Activated CD4-positive, alpha-beta T cell treated with anti-CD3 and anti-CD28 coated beads for 48 hours (primary cell): ENCODE measurements around the gene SUN1.

ENCODE experiments used
- DNase-seq: peaks from one replicate; pipeline ENCODE4 v3.0.0-alpha.2; 2020

SUN1 gene

DNA sequence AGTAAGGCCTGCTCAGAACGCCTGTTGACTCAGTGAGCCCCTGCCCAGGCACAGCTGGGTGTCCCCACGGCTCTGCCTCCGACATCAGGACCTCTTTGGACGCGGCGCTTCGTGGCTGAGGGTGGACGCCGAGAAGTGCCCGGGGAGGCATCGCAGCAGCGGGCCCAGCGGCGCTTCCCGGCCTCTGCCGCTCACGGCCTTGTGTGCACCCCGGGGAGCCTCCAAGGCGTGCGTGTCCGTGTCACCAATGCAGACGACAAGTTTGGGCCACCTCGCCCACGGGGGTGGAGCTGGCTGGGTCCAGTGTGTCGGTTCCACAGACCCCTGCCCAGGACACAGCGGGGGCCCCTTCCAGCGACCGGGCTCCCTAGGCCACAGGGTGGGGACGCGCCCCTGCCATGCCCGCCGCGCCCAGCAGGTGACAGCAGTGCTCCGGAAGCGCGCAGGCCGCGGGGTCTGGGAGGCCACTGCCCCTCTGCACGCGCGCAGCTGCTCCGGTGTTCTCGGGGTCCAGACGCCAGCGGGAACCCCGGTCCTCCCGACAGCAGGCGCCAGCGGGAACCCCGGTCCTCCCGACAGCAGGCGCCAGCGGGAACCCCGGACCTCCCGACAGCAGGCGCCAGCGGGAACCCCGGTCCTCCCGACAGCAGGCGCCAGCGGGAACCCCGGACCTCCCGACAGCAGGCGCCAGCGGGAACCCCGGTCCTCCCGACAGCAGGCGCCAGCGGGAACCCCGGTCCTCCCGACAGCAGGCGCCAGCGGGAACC, 76.5 kb downstream of the SUN1 start:
- peak; percentile 69 for DNase-seq

DNA sequence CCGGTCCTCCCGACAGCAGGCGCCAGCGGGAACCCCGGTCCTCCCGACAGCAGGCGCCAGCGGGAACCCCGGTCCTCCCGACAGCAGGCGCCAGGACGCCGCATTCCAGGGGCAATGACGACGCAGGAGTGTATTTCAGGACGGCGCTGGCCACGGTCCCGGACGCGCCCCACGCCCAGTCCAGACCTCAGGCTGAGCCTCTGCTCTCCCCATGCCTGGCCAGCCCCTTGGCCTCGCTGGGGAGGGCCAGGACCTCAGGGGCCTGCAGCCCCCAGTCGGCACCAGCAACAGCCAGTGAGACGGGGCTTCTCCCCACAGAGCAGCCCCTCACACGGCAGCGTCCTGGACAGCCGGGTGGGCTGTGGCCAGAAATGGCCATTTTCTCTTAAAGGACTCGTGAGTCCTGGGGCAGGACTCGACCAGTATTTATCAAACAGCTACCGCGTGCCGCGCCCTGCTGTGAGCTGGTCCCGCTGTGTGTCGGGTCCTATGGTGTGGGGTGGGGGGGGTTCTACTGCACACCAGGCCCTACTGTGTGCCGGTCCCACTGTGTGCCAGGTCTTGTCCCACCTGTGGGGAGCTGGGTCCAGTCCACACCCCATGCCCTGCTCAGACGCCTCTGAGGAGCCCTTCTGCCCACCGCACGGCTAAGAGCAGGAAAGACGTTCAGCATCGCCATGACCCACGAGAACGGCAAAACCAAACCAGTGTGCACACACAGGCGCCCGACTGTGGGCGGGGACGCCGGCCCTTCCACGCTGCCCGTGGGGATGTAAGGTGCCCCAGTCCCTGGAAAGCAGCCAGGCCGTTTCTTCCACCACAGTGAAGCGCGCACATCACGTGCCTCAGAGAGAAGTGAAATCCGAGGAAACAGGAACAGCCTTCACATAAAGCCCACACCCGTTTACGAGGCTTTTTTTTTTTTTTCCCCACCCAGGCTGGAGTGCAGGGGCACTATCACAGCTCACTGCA, 77.4 kb downstream of the SUN1 start:
- no peak for DNase-seq

DNA sequence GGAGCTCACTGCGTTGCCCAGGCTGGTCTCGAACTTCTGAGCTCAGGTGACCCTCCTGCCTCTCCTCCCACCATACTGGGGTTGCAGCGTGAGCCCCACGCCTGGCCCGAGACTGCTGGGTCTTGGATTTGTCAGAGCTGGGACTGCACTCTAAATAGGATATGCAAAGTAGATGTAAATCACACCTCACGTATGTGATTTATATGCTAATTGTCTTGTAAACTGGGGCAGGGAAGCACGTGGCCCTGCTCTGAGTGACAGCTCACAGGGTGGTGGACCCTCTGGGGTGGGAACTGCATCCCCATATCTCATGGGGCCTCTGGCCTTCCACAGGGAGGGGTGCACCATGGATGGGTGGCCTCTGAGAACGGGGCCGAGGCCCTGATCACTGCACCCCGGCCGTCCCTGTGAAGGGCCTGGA, 78.2 kb downstream of the SUN1 start:
- no peak for DNase-seq

DNA sequence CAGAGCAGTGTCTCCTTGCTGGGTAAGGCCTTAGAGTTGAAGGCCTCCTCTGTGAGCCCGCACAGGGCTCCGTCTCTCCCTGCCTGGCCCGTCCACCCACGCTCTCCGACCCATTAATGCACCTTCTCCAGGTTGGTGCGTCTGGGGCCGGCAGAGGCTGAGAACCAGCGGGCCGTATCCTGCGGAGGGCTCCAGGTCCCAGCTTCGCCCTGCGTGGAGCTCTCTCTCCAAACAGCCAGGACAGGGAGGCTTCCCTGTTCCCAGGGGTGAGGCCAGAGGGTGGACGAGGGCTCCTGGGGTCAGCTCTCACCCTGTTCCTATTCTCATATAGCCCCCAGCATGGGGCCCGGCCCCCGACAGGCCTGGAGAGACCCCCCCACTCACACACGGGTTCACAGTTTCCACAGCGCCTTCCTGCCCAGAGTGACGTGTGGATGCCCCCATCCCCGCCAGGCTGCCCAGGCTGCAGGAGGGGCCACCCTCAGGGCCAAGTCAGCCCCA, 78.7 kb downstream of the SUN1 start:
- no peak for DNase-seq

DNA sequence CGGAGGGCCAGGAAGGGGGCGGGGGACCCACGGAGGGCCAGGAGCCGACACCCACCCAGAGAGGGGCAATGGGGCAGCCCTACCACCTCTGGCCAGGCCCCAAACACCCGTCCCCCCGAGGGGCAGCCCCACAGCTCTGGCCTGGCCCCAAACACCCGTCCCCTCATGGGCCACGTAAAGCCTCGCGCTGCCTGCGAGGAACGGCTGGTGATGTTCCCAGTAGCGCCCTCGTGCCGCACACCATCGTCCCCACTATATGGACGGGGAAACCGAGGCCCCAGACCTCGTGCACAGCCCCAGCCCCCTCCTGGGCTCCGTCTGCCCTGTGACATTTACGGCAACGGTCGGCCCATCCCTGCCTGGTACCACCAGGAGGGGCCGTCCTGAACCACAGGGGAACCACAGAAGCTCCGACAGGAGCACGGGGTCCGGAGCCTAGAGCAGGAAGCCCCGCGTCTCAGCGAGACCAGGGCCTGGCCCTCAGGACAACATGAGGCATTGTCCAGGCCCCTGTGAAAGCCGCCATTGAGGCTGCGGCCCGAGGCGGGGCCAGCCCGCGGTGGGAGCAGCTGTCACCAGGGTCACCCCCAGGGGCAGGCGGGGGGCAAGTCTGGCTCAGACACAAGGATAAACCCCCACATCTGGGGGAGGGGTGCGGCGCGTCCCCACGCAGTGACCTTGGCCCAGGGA, 79.7 kb downstream of the SUN1 start:
- DNase-seq, result no peak

DNA sequence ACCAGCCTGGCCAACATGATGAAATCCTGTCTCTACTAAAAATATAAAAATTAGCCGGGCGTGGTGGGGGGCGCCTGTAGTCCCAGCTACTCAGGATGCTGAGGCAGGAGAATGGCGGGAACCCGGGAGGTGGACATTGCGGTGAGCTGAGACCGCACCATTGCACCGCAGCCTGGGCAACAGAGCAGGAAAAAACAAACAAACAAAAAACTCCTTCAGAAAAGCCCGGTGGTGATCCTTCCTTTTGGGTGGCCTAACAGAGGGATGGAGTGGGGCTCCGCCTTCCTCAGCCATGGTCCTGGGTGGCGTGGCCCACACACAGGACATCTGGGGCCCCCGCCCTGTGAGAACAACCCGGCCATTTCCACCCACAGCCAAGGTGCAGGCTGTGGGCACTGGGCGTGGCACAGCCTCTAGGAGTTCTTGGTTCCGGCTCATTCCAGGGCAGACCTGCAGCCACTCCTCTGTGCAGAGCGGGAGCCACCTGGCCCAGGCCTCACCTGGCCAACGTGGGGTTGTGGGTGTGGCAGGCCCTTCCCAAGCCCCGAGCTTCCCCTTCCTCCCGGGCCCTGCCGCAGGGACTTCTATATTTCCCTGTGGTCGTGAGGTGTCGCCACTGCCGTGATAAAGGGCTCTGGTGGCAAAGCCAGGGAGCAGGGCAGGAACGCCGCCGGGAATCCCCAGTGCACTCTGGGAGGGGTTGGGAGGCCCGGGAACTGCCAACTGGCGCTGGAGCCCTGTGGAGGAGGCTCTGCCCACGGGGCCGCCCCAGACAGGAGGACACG, 81.7 kb downstream of the SUN1 start:
- no peak for DNase-seq

DNA sequence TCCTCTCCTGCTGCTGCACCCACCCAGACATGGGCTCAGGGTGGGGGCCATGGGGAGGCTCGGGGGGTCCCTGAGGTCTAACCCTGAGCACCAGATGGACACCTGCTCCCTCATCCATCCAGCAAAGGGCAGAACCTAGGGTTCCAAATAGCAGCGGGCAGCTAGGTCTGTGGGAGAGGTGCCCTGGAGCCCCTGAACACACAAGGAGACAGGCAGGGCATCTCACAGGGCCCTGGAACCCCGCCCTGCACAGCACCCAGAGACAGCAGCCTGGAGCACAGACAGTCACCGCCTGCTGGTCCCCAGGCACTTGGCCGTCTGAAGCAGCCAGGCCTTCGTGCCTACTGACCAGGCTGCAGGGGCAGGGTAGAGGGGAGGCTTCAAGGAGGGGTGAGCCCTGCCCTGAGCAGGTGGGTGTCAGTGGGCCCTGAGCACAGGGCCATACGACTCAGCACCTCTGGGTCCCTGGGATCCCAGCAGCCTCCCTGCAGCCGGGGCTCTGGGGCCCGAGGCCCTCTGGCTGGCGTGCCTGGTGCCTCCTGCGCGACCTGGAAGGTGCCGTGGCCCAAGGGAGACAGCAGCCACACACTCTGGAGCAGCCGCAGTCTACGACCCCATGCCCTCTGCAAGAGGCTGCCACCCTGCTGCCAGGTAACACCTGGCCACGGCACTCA, 82.4 kb downstream of the SUN1 start:
- DNase-seq, result no peak

DNA sequence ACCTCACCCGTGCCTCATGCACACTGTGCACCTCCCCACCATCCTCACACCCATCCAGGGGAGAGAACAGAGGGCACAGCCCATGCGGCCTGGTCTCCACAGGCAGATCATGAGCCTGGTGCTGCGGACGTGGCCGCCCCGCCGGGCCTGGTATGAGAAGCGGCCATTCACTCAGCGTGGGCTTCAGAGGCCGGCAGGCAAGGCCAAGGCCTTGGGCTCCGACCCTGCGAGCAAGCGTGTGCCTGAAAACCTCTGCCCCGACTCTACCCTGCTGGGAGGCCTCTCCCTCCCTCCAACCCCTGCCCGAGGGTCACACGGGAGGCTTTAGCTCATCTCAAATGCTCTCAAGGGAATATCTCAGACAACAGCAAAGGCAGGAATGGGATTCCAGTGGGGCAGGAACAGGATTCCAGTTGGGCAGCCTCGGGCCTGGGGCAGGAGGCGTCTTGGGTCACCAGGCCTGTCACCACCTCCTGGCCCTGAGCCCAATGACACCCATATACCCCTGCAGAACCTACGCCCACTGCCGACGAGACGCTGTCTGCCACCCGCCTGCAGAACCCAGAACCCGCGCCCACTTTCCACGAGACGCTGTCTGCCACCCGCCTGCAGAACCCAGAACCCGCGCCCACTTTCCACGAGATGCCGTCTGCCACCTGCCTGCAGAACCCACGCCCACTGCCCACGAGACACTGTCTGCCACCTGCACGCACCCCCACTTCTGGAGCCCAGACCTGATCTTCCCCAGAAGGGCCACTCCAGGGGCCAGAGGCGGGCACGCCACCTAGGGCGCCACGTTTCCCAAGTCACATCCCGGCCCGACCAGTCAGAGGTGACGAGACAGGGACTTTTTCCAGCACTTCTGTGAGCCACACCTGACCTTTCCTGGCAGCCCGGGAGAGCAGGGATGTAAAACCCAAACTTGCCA, 83.3 kb downstream of the SUN1 start:
- DNase-seq, result no peak

DNA sequence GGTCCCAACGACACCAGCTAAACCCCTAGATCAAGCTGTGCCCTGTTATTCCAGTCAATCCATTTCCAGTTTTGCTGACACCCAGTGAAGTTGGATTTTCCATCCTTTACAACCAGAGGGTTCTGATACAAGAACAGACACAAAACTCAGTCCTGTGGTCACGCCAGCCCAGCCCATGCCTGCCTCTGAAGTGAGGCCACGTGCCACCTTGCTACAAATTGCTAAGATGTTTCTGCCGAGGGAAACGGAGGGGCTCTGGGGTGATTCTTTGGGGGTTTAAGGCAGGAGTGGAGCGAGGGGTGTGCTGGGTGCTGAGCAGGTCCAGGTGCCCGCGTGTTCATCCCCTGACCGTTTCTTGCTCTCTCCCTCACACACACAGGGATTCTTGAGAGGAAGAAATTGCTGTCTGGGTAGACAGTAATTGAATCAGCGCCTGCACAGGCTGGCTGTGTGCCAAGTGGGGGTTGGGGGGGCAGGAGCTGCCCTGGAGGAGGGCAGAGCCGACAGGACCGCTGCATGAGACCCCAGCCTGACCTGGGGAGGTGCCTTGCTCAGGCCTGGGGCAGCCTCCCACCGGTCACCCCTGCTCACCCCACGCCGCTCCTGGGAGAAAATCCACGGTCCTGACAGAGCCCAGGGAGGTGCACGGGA, 84.1 kb downstream of the SUN1 start:
- no peak for DNase-seq

DNA sequence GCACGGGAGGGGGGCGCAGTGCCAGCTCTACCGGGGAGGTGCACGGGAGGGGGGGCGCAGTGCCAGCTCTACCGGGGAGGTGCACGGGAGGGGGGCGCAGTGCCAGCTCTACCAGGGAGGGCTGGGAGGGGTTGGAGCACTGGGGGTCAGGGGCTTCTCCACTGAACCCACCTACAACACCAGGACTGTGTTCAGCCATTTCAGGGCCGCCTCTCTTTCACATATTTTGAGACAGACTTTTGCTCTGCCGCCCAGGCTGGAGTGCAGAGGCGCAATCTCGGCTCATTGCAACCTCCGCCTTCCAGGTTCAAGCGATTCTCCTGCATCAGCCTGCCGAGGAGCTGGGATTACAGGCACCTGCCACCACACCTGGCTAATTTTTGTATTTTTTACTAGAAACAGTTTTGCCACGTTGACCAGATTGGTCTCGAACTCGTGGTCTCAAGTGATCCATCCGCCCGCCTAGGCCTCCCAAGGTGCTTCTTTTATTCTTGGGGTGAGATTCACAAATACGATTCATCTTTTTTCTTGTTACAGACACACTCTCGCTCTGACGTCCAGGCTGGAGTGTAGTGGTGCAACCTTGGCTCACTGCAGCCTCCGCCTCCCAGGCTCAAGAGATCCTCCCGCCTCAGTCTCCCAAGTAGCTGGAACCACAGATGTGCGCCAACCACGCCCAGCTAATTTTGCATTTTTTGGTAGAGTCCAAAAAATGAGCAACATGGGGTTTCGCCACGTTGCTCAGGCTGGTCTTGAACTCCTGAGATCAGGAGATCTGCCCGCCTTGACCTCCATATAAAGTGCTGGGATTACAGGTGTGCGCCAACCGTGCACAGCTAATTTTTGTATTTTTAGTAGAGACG, 85.2 kb downstream of the SUN1 start:
- DNase-seq, result no peak

DNA sequence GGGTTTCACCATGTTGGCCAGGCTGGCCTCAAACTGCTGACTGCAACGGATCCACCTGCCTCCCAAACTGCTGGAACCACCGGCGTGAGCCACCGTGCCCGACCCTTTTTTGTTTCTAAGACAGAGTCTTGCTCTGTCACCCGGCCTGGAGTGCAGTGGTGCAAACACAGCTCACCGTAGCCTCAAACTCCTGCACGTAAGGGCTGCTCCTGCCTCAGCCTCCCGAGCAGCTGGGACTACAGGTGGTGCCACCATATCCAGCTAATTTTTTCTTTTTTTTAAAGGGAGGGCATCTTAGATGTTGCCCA, 85.8 kb downstream of the SUN1 start:
- DNase-seq, result no peak

DNA sequence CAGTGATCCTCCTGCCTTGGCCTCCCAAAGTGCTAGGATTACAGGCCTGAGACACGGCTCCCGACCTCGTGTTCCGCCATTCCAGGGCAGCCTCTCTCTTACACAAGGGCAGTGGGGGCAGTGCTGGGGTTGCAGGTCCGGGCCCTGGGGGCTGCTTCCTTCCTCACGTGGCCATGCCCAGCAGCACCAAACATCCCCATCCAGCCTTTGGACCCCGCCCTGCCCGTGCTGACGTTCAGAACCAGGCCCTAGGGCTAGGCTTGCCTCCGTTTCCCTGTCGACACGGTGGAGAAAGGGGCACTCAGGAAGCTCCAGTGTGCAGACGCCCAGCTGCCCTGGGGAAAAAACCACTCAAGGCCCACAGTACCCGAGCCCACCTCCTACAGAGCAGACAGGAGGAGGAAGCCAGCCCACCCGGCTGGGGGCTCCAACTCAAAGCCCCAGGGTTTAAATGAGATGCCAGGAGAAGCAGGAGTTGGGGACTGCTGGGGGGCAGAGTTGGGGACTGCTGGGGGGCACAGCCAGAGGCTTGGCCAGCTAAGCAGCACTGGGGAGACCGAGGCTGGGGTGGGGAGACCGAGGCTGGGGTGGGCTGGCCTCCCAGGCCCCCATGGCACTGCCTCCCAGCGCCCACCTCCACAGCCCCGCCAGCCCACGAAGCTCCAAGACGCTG, 86.3 kb downstream of the SUN1 start:
- DNase-seq, result peak; percentile 1

DNA sequence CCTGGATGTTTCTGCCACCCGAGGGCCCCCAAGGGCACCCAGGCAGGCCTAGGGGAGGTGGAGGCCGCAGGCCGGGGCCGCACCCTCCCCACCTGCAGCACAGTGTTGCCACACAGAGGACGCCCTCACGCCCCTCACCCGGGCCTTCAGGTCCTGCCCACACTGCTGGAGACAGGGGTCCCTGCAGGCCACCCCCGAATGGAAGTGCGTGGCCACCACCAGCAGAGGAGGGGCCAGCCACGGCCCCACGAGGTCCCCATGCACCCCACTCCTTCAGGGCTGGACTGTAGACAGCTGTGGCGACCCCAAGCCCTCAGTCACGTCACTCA, 86.8 kb downstream of the SUN1 start:
- peak; percentile 1 for DNase-seq

DNA sequence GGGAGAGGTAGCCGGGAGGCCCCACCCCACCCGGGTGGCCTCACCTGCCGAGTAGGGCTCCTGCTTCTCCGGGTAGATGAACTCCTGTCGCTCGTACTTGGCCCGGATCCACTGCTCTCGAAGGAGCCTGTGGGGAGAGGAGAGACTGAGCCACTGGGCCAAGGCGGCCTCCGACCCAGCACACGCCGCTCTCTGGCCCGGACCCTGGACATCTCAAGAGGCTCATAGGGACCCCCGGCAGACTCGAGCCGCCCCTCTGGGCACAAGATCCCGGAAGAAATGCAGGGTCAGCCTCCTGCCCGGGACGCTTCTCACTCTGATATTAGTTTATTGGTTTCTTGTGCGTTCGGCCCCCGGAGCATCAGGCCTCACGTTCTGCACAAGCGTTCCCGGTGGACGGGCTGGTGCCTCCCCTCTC, 87.7 kb downstream of the SUN1 start:
- peak; percentile 2 for DNase-seq

DNA sequence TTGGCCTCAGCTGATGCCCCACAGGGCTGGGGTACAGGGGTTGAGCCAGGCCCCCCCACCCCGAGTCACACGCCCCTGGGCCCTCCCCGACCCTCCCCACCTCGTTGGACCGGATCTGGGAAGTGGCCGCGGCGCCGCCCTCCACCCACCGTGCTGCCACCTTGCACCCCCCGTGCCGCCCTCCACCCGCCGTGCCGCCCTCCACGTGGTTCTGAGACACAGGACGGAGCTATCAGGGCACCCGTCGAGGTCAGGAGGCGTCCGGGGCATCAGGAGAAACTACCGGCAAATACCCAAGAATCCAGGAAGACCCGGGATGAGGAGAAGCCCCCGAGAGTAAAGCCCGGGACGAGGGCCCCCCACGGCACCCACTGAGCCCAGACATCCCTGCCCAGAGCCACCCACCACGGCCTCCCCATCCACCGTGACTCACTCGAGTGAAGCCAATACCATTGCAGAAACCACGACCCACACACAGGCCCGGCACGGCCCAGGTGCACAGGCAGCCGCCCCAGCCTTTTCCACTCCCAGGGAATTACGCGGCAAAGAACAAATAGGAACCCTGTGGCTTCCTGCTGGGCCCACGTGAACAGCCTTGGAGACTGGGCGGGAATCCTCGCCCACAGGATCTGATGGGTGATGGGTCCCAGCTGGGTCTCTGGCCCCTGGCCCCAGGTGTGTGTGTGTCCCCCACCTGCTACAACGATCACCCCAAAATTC, 88.2 kb downstream of the SUN1 start:
- peak; percentile 56 for DNase-seq

DNA sequence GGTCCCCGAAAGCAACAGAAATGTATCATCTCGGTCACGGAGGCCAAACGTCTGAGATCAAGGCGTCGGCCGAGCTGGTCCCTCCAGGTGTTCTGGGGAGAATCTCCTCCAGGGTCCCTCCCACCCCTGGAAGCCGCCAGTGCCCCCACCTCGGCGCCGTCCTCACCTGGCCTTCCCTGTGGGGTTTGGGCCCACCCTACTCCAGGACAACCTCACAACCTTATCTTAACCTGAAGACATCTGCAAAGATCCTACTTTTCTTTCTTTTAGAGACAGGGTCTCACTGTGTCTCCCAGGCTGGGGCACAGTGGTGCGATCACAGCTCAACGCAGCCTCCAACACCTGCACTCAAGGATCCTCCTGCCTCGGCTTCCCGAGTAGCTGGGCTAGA, 88.8 kb downstream of the SUN1 start:
- no peak for DNase-seq

DNA sequence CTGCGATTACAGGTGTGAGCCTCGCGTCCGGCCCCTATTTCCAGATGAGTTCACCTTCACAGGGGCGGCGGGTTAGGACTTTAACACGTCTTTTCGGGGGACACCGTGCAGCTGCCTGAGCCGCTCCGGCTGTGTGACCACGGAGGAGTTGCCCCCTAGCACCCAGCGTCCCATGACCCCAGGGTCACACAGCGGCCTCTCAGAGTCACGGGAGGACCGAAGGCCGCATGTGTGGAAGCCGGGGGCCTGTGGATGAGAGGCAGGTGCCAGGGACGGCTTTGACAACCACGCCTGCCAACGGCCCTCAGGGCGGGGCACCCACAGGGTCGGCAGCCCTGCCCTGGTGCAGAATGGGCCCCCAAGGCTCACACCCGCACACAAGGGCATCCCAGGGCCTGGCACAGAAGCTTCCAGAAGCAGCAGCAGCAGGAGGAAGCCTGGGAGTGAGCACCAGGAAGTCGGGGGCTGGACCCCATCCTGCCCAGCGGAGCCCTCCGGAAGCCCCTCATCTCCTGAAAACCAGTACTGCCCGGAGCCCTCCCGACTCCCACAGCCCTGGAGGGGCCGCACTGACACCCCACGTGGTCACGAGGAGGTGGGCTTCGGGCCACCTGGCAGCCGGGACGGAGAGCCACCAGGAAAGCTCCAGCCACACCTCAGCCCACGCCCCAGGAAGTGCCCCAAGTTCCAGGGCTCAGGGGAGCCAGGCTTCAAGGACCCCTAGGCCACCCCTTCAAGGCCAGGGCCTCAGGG, 89.5 kb downstream of the SUN1 start:
- DNase-seq, result peak; percentile 20
